GM10266 (cell line): Measurements from ENCODE around the gene METTL1.

Source experiments
- DNase-seq: peaks from one replicate; pipeline ENCODE4 v3.0.0; 2012; ENCODE audit errors: extremely low spot score
- TF ChIP-seq, protein P1 (sequence below): IDR thresholded peaks from 2 replicates; pipeline ENCODE4 v1.5.1; 2012; ENCODE audit warnings: mild to moderate bottlenecking, low read depth; ENCODE audit not compliant: control insufficient read depth, insufficient read depth; ENCODE audit errors: missing control alignments

Gene METTL1

DNA sequence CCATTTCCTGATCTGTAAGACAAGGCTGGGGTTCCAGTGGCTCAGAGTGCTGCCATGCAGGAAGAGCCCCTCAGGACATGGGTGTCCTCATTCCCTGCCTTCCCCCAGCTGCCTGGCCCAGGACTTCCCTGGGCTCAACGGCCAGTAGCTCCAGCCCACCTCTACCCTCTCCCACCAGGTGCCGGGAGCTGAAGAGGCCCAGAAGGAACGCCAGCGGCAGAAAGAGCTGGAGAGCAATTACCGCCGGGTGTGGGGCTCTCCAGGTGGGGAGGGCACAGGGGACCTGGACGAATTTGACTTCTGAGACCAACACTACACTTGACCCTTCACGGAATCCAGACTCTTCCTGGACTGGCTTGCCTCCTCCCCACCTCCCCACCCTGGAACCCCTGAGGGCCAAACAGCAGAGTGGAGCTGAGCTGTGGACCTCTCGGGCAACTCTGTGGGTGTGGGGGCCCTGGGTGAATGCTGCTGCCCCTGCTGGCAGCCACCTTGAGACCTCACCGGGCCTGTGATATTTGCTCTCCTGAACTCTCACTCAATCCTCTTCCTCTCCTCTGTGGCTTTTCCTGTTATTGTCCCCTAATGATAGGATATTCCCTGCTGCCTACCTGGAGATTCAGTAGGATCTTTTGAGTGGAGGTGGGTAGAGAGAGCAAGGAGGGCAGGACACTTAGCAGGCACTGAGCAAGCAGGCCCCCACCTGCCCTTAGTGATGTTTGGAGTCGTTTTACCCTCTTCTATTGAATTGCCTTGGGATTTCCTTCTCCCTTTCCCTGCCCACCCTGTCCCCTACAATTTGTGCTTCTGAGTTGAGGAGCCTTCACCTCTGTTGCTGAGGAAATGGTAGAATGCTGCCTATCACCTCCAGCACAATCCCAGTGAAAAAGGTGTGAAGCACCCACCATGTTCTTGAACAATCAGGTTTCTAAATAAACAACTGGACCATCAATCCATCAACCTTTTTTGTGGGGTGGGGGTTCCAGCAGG lies 51.0 kb downstream of the METTL1 start:
- DNase-seq = no peak
- TF ChIP-seq, protein P1, sequence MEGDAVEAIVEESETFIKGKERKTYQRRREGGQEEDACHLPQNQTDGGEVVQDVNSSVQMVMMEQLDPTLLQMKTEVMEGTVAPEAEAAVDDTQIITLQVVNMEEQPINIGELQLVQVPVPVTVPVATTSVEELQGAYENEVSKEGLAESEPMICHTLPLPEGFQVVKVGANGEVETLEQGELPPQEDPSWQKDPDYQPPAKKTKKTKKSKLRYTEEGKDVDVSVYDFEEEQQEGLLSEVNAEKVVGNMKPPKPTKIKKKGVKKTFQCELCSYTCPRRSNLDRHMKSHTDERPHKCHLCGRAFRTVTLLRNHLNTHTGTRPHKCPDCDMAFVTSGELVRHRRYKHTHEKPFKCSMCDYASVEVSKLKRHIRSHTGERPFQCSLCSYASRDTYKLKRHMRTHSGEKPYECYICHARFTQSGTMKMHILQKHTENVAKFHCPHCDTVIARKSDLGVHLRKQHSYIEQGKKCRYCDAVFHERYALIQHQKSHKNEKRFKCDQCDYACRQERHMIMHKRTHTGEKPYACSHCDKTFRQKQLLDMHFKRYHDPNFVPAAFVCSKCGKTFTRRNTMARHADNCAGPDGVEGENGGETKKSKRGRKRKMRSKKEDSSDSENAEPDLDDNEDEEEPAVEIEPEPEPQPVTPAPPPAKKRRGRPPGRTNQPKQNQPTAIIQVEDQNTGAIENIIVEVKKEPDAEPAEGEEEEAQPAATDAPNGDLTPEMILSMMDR = no peak

DNA sequence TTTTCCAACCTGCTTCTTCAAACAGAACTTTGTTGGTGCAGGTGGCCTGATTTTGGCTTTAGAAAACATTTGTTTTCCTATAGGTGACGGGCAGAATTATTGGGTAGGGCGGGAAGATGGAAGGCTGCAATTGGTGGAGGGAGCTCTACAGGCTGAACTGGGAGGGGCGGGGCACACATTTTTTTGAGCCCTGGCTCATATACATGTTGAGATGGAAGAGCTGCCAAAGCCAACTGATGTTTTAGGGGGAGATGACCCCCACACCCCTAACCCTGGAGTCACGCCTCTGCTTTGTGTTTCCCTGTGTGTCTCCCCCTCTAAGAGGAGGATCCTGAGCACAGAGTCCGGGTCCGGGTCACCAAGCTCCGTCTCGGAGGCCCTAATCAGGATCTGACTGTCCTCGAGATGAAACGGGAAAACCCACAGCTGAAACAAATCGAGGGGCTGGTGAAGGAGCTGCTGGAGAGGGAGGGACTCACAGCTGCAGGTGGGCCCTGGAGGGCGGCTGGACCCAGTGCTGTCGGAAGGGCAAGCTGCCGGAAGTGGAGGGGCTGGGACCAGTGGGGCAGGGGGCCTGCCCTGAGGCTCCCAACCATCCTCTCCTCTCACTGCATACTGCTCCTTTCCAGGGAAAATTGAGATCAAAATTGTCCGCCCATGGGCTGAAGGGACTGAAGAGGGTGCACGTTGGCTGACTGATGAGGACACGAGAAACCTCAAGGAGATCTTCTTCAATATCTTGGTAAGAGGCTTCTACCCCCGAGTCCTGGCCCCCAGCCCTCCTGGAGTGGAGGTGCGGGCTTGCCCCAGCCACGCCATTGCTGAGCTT lies 51.9 kb downstream of the METTL1 start:
- TF ChIP-seq, protein P1 = no peak
- DNase-seq = no peak

DNA sequence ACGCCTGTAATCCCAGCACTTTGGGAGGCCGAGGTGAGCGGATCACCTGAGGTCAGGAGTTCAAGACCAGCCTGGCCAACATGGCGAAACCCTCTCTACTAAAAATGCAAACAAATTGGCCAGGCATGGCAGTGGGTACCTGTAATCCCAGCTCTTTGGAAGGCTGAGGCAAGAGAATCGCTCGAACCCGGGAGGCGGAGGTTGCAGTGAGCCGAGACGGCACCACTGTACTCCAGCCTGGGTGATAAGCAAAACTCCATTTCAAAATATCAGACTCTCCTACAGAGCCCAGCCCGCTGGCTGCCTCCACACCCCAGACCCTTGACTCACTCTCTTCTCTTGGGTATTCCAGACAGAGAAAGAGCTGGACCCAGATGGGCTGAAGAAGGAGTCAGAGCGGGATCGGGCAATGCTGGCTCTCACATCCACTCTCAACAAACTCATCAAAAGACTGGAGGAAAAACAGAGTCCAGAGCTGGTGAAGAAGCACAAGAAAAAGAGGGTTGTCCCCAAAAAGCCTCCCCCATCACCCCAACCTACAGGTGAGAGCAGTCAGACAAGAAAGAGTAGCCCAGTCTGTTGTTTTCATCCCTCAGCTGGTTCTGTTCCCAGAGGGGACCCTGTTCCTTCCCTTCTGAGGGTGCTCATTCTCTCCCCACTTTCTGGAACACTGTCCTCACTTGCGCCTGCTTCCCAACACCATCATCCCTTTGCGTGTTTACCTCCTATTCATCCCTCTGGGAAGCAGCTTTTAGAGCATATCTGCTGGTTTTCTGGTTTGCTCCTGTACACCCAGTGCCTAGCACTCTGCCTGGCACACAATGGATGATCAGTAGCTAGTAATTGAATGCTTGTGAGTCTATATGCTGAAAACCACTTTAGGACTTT lies 53.0 kb downstream of the METTL1 start:
- DNase-seq = no peak
- TF ChIP-seq, protein P1 = no peak
